Right lobe of liver (tissue), 6 donors: ENCODE measurements around the gene PDE10A. TPM values are rescaled to one million over a fixed set of nuclear protein-coding genes. Genes with fewer than 3 reads are reported as not detected.

ENCODE experiments used
- ATAC-seq, 4 donors: fragments of 200-7000 bp; cut with Tn5 transposase; one replicate each; pipeline ENCODE4 v1.9.1; 2020; ENCODE audit warnings: mild to moderate bottlenecking in 4 of 4, moderate library complexity in 4 of 4
- DNase-seq, 3 donors: peaks; one replicate each; pipeline ENCODE4 v3.0.0-alpha.2; 2020
- H3K27ac ChIP-seq, 3 donors: fragments of 200-600 bp; one replicate each; pipeline ENCODE4 v1.8.0; 2022
- H3K27me3 ChIP-seq, 2 donors: fragments of 200-600 bp; one replicate each; pipeline ENCODE4 v1.8.0; 2022
- H3K36me3 ChIP-seq, 4 donors: fragments of 200-600 bp; sonication (generic) in 1 of 4; one replicate each; pipeline versions ENCODE4 v1.5.1 to v1.8.0; 2017 to 2022; ENCODE audit warnings: control low read depth in 1 of 4
- H3K4me1 ChIP-seq, 4 donors: fragments of 200-600 bp; sonication (generic) in 1 of 4; one replicate each; pipeline versions ENCODE4 v1.5.1 to v1.8.0; 2017 to 2022; ENCODE audit warnings: control low read depth in 1 of 4
- H3K4me3 ChIP-seq, 3 donors: fragments of 200-600 bp; one replicate each; pipeline ENCODE4 v1.8.0; 2022
- H3K9me3 ChIP-seq, 4 donors: fragments of 200-600 bp; sonication (generic) in 1 of 4; one replicate each; pipeline versions ENCODE4 v1.5.1 to v1.8.0; 2017 to 2022; ENCODE audit warnings: control low read depth in 1 of 4
- CTCF ChIP-seq, 4 donors: fragments of 200-600 bp in 3 of 4; fragments of 450-650 bp in 1 of 4; IDR thresholded peaks; one replicate each; pipeline versions ENCODE4 v1.5.1 to v1.8.0; 2016 to 2022; ENCODE audit warnings: antibody characterized with exemption in 4 of 4, mild to moderate bottlenecking in 2 of 4
- POLR2A ChIP-seq: fragments of 450-650 bp; IDR thresholded peaks from one replicate; pipeline ENCODE4 v1.6.1; 2017; ENCODE audit warnings: antibody characterized with exemption, mild to moderate bottlenecking
- whole genome bisulfite sequencing: methylation state at CpG from one replicate; pipeline ENCODE4 v1.1.6; 2018; ENCODE audit warnings: low coverage, low lambda C conversion rate; ENCODE audit not compliant: insufficient coverage; ENCODE audit errors: missing lambda C conversion rate; 5-methylcytosine and 5-hydroxymethylcytosine counted together
- intact Hi-C, 2 donors: fragments of 100-400 bp; cut with DNase I; formaldehyde crosslinking; loops; one replicate each; pipeline versions ENCODE4 v1.11.2 to v1.14.1; 2022
- total RNA-seq, 6 experiments: library from RNA; depleted of rRNA in 2 of 6; stranded (reverse); fragments of >200 nt in 2 of 6; fragmentation: NEBNext Ultra II Directional in 3 of 6; extraction: Animal tissue kit (Norgen Biotek cat#: 25700) in 3 of 6; gene quantifications; one replicate each; pipeline versions ENCODE4 v1.1.0 to v1.2.4, GENCODE V29; 2016 to 2023
- donor health status: DM: no; HTN: yes; CAD: no.
- donor health status: DM: no; HTN: no; CAD: no.
- donor health status: DM: no; HTN: no; CAD: no.
- donor health status: DM: no; HTN: yes; CAD: no.
- donor health status: DM: no; HTN: yes; CAD: no.

PDE10A gene
- total RNA-seq, 6 experiments from 2014 or later, result 0.48 to 1.5 (median 0.65) TPM

- DNase-seq, result no peak
- Histone ChIP-seq H3K27ac (no peak overlapping the region), H3K36me3 (no peaks in the 10 kb centered on the region), H3K9me3 (no peaks in the 10 kb centered on the region), H3K27me3 (no peaks in the 10 kb centered on the region), H3K4me1 (no peaks in the 10 kb centered on the region), H3K4me3 (no peak overlapping the region)
- intact Hi-C loops, result no loop called here
- TF ChIP-seq CTCF (IDR thresholded peaks at IDR 0.05) (no peak), POLR2A (no peak)
- WGBS, result 68% methylated on average over 3 of the region's 3 CpGs
- ATAC-seq, result no peak
These were observed 82.9 kb downstream of the PDE10A start for GRCh38 chr6:165580136-165580535.

- TF ChIP-seq CTCF (IDR thresholded peaks at IDR 0.05), result no peak
- no peak for TF ChIP-seq POLR2A
- no peak overlapping the region for H3K4me3 ChIP-seq
- H3K9me3 ChIP-seq, result no peaks in the 10 kb centered on the region
- no peak for ATAC-seq
- H3K27ac ChIP-seq, result no peak overlapping the region
- no peaks in the 10 kb centered on the region for H3K4me1 ChIP-seq
- DNase-seq, result no peak
- intact Hi-C loops, result no loop called here
- H3K27me3 ChIP-seq, result no peaks in the 10 kb centered on the region
- no peaks in the 10 kb centered on the region for H3K36me3 ChIP-seq
These were observed 83.9 kb downstream of the PDE10A start for GRCh38 chr6:165579151-165579550.

GRCh38 chr6:165577556-165577955 is 85.5 kb downstream of the PDE10A start:
- Histone ChIP-seq H3K36me3 (no peaks in the 10 kb centered on the region), H3K27me3 (no peaks in the 10 kb centered on the region), H3K4me3 (no peak overlapping the region), H3K27ac (no peak overlapping the region), H3K4me1 (no peaks in the 10 kb centered on the region), H3K9me3 (no peaks in the 10 kb centered on the region)
- intact Hi-C loops, result no loop called here
- no peak for DNase-seq
- no peak for TF ChIP-seq POLR2A
- TF ChIP-seq CTCF (IDR thresholded peaks at IDR 0.05), result no peak
- ATAC-seq, result no peak
- no CpG with 5 or more reads among the region's 13 CpGs for WGBS

- Histone ChIP-seq H3K4me3 (no peak overlapping the region), H3K4me1 (no peaks in the 10 kb centered on the region), H3K36me3 (no peaks in the 10 kb centered on the region), H3K27ac (no peak overlapping the region), H3K9me3 (no peaks in the 10 kb centered on the region), H3K27me3 (no peaks in the 10 kb centered on the region)
- intact Hi-C loops, result no loop called here
- TF ChIP-seq POLR2A (no peak), CTCF (IDR thresholded peaks at IDR 0.05) (no peak)
- no peak for ATAC-seq
- no peak for DNase-seq
- 46% methylated on average over 3 of the region's 3 CpGs for WGBS
These were observed 87.9 kb downstream of the PDE10A start for GRCh38 chr6:165575158-165575549.
